Measurements from ENCODE around the gene ESR1.

- TF ChIP-seq, protein P1, sequence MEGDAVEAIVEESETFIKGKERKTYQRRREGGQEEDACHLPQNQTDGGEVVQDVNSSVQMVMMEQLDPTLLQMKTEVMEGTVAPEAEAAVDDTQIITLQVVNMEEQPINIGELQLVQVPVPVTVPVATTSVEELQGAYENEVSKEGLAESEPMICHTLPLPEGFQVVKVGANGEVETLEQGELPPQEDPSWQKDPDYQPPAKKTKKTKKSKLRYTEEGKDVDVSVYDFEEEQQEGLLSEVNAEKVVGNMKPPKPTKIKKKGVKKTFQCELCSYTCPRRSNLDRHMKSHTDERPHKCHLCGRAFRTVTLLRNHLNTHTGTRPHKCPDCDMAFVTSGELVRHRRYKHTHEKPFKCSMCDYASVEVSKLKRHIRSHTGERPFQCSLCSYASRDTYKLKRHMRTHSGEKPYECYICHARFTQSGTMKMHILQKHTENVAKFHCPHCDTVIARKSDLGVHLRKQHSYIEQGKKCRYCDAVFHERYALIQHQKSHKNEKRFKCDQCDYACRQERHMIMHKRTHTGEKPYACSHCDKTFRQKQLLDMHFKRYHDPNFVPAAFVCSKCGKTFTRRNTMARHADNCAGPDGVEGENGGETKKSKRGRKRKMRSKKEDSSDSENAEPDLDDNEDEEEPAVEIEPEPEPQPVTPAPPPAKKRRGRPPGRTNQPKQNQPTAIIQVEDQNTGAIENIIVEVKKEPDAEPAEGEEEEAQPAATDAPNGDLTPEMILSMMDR (IDR thresholded peaks at IDR 0.05), result no peak
- TF ChIP-seq POLR2A (IDR thresholded peaks at IDR 0.05), result no peak
Measured at GRCh38 chr6:152087701-152088100, 280.2 kb downstream of the ESR1 start.
